ENCODE results near the gene NDUFA12.

The NDUFA12 gene

DNA sequence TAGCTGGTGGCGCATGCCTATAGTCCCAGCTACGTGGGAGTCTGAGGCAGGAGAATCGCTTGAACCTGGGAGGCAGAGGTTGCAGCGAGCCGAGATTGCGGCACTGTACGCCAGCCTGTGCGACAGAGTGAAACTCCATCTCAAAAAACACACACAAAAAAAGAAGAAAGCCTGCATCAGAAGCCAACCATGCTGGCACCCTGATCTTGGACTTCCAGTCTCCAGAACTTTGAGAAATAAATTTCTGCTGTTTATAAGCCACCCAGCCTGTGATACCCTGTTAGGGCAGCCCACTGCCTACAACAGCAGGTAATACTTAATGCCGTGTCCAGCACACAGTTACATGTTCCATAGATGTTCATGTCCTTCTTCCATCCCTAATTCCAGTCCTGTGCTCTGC, 62.7 kb downstream of the NDUFA12 start:
- in situ Hi-C loops (cut with MboI; ENCODE audit: low sequenced_read_pairs, unreplicated experiment) = no loop called here
- TF ChIP-seq, protein P1, sequence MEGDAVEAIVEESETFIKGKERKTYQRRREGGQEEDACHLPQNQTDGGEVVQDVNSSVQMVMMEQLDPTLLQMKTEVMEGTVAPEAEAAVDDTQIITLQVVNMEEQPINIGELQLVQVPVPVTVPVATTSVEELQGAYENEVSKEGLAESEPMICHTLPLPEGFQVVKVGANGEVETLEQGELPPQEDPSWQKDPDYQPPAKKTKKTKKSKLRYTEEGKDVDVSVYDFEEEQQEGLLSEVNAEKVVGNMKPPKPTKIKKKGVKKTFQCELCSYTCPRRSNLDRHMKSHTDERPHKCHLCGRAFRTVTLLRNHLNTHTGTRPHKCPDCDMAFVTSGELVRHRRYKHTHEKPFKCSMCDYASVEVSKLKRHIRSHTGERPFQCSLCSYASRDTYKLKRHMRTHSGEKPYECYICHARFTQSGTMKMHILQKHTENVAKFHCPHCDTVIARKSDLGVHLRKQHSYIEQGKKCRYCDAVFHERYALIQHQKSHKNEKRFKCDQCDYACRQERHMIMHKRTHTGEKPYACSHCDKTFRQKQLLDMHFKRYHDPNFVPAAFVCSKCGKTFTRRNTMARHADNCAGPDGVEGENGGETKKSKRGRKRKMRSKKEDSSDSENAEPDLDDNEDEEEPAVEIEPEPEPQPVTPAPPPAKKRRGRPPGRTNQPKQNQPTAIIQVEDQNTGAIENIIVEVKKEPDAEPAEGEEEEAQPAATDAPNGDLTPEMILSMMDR (IDR thresholded peaks at IDR 0.05; ENCODE audit: borderline replicate concordance, control extremely low read depth, extremely low read depth, insufficient read depth, missing control alignments) = no peak

GRCh38 chr12:94938583-94938982, 64.9 kb downstream of the NDUFA12 start:
- TF ChIP-seq, protein P1 (IDR thresholded peaks at IDR 0.05; ENCODE audit: borderline replicate concordance, control extremely low read depth, extremely low read depth, insufficient read depth, missing control alignments) = no peak
- in situ Hi-C loops (cut with MboI; ENCODE audit: low sequenced_read_pairs, unreplicated experiment) = no loop called here
- no peak for DNase-seq (ENCODE audit: low spot score)

More for the DNA sequence above, 62.7 kb downstream of the NDUFA12 start:
- no peak for DNase-seq (ENCODE audit: low spot score)

GRCh38 chr12:94930772-94931171, 72.7 kb downstream of the NDUFA12 start:
- in situ Hi-C loops (cut with MboI; ENCODE audit: low sequenced_read_pairs, unreplicated experiment) = no loop called here
- DNase-seq (ENCODE audit: low spot score) = no peak
- TF ChIP-seq, protein P1 (IDR thresholded peaks at IDR 0.05; ENCODE audit: borderline replicate concordance, control extremely low read depth, extremely low read depth, insufficient read depth, missing control alignments) = no peak

GRCh38 chr12:94930216-94930654, 73.3 kb downstream of the NDUFA12 start:
- in situ Hi-C loops (cut with MboI; ENCODE audit: low sequenced_read_pairs, unreplicated experiment) = no loop called here
- DNase-seq (ENCODE audit: low spot score) = no peak
- TF ChIP-seq, protein P1 (IDR thresholded peaks at IDR 0.05; ENCODE audit: borderline replicate concordance, control extremely low read depth, extremely low read depth, insufficient read depth, missing control alignments) = no peak

GRCh38 chr12:94929780-94930179, 73.7 kb downstream of the NDUFA12 start:
- TF ChIP-seq, protein P1 (IDR thresholded peaks at IDR 0.05; ENCODE audit: borderline replicate concordance, control extremely low read depth, extremely low read depth, insufficient read depth, missing control alignments) = no peak
- DNase-seq (ENCODE audit: low spot score) = no peak
- in situ Hi-C loops (cut with MboI; ENCODE audit: low sequenced_read_pairs, unreplicated experiment) = no loop called here

GRCh38 chr12:94925729-94926128, 77.8 kb downstream of the NDUFA12 start:
- in situ Hi-C loops (cut with MboI; ENCODE audit: low sequenced_read_pairs, unreplicated experiment) = no loop called here
- TF ChIP-seq, protein P1 (IDR thresholded peaks at IDR 0.05; ENCODE audit: borderline replicate concordance, control extremely low read depth, extremely low read depth, insufficient read depth, missing control alignments) = no peak
- DNase-seq (ENCODE audit: low spot score) = no peak

DNA sequence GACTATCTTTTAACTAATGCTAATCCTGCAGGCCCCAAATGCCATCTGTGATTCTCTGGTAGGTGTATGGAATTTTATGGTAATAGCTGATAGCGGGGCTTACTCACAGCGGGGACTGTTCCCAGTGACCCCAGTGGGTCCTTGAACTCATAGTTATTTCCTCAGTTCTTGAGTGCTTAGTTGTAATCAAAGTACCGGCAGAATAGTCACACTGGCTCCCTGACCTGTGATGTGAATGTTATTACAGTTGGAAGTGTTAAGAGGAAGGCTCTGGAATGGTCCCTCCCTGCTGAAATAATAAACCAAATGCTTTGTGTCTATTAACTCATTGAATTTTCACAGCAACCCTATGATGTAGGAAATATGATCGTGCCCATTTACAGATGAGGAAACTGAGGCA, 78.3 kb downstream of the NDUFA12 start:
- DNase-seq (ENCODE audit: low spot score) = no peak
- in situ Hi-C loops (cut with MboI; ENCODE audit: low sequenced_read_pairs, unreplicated experiment) = no loop called here
- TF ChIP-seq, protein P1 (IDR thresholded peaks at IDR 0.05; ENCODE audit: borderline replicate concordance, control extremely low read depth, extremely low read depth, insufficient read depth, missing control alignments) = no peak

Data from GM13976 (cell line).